ENCODE data around the gene PPP2R1B. TPM values are rescaled to one million over a fixed set of nuclear protein-coding genes. Genes with fewer than 3 reads are reported as not detected.
A peak's percentile ranks its signal among the peaks of the same experiment; 100 is the strongest.

The PPP2R1B gene
- total RNA-seq, 2 donors from 2014 or later, result 15.4 to 41.4 TPM

- intact Hi-C loops (cut with DNase I), result loop anchor here (5.0 kb wide), 1 partner anchor 191 kb away; no protein-coding TSS in a partner anchor
- no peaks in the 10 kb centered on the region for H3K4me1 ChIP-seq (replicated peaks)
- H3K36me3 ChIP-seq, result no peaks in the 10 kb centered on the region
- no peaks in the 10 kb centered on the region for H3K27me3 ChIP-seq (replicated peaks; ENCODE audit: insufficient read depth)
- TF ChIP-seq, protein P1, sequence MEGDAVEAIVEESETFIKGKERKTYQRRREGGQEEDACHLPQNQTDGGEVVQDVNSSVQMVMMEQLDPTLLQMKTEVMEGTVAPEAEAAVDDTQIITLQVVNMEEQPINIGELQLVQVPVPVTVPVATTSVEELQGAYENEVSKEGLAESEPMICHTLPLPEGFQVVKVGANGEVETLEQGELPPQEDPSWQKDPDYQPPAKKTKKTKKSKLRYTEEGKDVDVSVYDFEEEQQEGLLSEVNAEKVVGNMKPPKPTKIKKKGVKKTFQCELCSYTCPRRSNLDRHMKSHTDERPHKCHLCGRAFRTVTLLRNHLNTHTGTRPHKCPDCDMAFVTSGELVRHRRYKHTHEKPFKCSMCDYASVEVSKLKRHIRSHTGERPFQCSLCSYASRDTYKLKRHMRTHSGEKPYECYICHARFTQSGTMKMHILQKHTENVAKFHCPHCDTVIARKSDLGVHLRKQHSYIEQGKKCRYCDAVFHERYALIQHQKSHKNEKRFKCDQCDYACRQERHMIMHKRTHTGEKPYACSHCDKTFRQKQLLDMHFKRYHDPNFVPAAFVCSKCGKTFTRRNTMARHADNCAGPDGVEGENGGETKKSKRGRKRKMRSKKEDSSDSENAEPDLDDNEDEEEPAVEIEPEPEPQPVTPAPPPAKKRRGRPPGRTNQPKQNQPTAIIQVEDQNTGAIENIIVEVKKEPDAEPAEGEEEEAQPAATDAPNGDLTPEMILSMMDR (IDR thresholded peaks at IDR 0.05), result no peak
- no peak for TF ChIP-seq POLR2AphosphoS5 (IDR thresholded peaks at IDR 0.05)
- TF ChIP-seq POLR2A (IDR thresholded peaks at IDR 0.05), result no peak
- no peak for DNase-seq (ENCODE audit: low spot score)
- WGBS, result 74% methylated on average over 3 of the region's 3 CpGs
- no peak overlapping the region for H3K4me3 ChIP-seq
- no peaks in the 10 kb centered on the region for H3K9me3 ChIP-seq
- H3K27ac ChIP-seq, result no peak overlapping the region
Measured at GRCh38 chr11:111778047-111778558, 11.9 kb upstream of the PPP2R1B start.

DNA sequence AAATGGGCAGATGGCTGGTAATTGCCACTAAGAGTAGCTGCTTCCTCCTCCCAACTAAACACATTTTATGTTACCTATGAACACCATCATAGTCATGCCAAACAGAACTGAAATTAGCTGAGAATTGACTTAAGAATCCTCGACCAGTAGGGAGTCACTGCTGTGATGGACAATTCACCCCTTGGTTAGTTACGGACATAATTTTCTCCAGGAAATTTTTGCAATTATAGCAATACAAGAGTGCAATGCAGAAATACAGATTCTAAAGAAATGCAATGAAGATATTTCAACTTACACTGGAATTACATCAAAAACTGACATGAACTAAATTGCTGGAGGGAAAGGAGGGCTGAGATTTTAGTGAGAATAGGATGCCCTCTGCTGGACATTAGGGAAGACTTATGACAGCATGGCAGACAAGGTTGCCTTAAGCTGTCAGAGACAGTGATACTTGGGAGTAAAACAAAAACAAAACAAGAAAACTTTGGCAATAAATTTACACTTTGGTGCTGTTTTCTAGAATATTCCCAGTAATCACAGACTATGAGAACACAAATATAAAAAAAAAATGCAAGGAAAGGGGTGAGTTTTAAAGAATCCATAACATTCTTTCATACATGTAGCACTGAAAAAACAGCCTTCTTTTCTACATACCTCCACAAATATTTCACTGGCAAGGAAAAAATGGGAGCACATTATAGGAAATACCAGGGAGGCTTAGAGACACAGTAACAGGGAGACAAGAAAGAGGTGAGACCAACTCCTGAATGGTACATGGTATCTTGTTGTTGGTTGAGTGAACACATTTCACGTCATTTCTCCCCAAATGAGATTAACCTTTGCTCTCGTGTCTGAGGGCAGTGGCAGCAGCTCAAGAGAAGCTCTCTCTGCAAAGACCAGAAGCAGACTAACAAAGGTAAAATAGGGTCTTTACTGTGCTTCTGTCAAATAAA, 11.2 kb upstream of the PPP2R1B start:
- intact Hi-C loops (cut with DNase I), result loop anchor here (5.0 kb wide), 1 partner anchor 190 kb away; no protein-coding TSS in a partner anchor
- 77% methylated on average over 4 of the region's 4 CpGs for WGBS
- no peaks in the 10 kb centered on the region for H3K4me1 ChIP-seq (replicated peaks)
- H3K27me3 ChIP-seq (replicated peaks; ENCODE audit: insufficient read depth), result no peaks in the 10 kb centered on the region
- TF ChIP-seq, protein P1 (IDR thresholded peaks at IDR 0.05), result peak; percentile 37 to 89 (median 80)
- no peak for TF ChIP-seq POLR2A (IDR thresholded peaks at IDR 0.05)
- TF ChIP-seq POLR2AphosphoS5 (IDR thresholded peaks at IDR 0.05), result peak; percentile 75
- H3K36me3 ChIP-seq, result no peaks in the 10 kb centered on the region
- peak; percentile 45 for DNase-seq (ENCODE audit: low spot score)
- H3K9me3 ChIP-seq, result no peaks in the 10 kb centered on the region
- no peak overlapping the region for H3K27ac ChIP-seq
- H3K4me3 ChIP-seq, result no peak overlapping the region

GRCh38 chr11:111776398-111777093, 10.4 kb upstream of the PPP2R1B start:
- Histone ChIP-seq H3K9me3 (no peaks in the 10 kb centered on the region), H3K27me3 (replicated peaks; ENCODE audit: insufficient read depth) (no peaks in the 10 kb centered on the region), H3K4me3 (no peak overlapping the region), H3K4me1 (replicated peaks) (no peaks in the 10 kb centered on the region), H3K36me3 (no peaks in the 10 kb centered on the region), H3K27ac (no peak overlapping the region)
- TF ChIP-seq, protein P1 (IDR thresholded peaks at IDR 0.05), result no peak
- no peak for TF ChIP-seq POLR2AphosphoS5 (IDR thresholded peaks at IDR 0.05)
- no peak for TF ChIP-seq POLR2A (IDR thresholded peaks at IDR 0.05)
- no peak for DNase-seq (ENCODE audit: low spot score)
- 84% methylated on average over 6 of the region's 6 CpGs for WGBS
- intact Hi-C loops (cut with DNase I), result loop anchor here (1.0 to 5.0 kb wide), 2 partner anchors 174 to 189 kb away; partner anchors contain the start of gene SIK2

DNA sequence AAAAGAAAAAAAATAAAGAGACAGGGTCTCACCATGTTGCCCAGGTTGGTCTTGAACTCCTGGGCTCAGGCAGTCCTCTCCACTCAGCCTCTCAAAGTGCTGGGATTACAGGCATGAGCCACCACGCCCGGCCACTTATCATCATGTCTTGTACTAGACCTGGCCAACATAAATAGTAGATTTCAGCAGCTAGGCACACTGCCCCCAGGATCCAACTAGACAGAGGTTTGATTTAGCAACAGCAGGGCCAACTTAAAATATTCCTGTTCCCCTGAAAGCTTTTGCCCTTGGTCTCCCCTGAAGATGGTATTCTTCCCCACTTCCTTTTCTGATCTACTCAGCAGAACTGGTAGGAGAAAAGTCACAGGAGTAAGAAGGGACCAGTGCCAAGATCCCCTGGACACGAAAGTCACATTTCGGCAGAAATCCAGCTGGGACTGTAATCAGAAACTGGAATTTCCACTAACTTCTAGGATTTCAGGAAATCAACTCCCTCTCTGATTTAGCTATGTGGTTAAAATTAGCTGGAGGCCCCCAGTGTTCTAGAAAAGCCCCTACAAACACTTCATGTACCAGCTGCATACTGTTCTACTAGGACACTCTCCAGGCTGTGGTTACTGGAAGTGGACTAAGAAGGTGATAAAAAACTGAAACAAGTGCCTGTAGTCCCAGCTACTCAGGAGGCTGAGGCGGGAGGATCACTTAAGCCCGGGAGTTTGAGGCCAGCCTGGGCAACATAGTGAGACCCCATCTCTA, 8.9 kb upstream of the PPP2R1B start:
- 51% methylated on average over 6 of the region's 6 CpGs for WGBS
- intact Hi-C loops (cut with DNase I), result loop anchor here (5.0 kb wide), 1 partner anchor 188 kb away; no protein-coding TSS in a partner anchor
- no peak for DNase-seq (ENCODE audit: low spot score)

More for the DNA sequence above, 8.9 kb upstream of the PPP2R1B start:
- H3K4me3 ChIP-seq, result no peak overlapping the region
- no peaks in the 10 kb centered on the region for H3K27me3 ChIP-seq (replicated peaks; ENCODE audit: insufficient read depth)
- no peaks in the 10 kb centered on the region for H3K36me3 ChIP-seq
- no peak for TF ChIP-seq POLR2AphosphoS5 (IDR thresholded peaks at IDR 0.05)
- no peak for TF ChIP-seq POLR2A (IDR thresholded peaks at IDR 0.05)
- TF ChIP-seq, protein P1 (IDR thresholded peaks at IDR 0.05), result no peak
- no peaks in the 10 kb centered on the region for H3K9me3 ChIP-seq
- H3K4me1 ChIP-seq (replicated peaks), result no peaks in the 10 kb centered on the region
- H3K27ac ChIP-seq, result no peak overlapping the region

Measured in prostate gland (tissue), 2 donors.